ENCODE measurements around the gene GRAMD1A.
"Not testable (repeated sequence)": the region's sequence is repeated elsewhere in the genome, so short reads cannot be mapped to it uniquely, and the experiment has no call there.

Gene GRAMD1A

GRCh38 chr19:35004517-35005255 is 4.6 kb downstream of the GRAMD1A start:
- no peak for DNase-seq (ENCODE audit: low read depth)

- DNase-seq (ENCODE audit: low read depth) = no peak
These were observed 5.3 kb downstream of the GRAMD1A start for GRCh38 chr19:35005256-35005977.

DNA sequence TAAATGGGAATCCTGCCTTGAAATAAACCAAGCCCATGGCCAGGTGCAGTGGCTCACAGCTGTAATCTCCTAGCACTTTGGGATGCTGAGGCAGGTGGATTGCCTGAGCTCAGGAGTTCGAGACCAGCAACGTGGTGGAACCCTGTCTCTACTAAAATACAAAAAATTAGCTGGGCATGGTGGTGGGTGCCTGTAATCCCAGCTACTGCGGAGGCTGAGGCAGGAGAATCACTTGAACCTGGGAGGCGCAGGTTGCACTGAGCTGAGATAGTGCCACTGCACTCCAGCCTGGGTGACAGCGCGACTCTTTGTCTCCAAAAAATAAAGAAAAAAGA is 5.9 kb downstream of the GRAMD1A start:
- not testable (repeated sequence) for DNase-seq (ENCODE audit: low read depth)

- DNase-seq (ENCODE audit: low read depth) = peak; percentile 87
These were observed 6.3 kb downstream of the GRAMD1A start for GRCh38 chr19:35006342-35006998.

DNA sequence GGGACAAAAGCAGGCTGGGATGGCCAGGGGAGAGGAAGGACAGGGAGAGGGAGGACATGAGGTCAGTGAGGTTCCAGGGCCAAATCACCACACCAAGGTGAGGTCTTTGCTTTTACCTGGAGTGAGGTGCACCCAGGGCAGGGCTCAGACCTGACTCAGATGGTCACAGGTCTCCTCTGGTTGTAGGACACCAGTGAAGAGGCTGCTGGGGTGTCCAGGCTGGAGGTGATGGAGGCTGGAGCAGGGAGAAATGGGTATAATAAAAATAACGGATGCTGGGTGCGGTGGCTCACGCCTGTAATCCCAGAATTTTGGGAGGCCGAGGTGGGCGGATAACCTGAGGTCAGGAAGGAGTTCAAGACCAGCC is 6.9 kb downstream of the GRAMD1A start:
- no peak for DNase-seq (ENCODE audit: low read depth)

GRCh38 chr19:35007427-35007826 is 7.3 kb downstream of the GRAMD1A start:
- not testable (repeated sequence) for DNase-seq (ENCODE audit: low read depth)

DNA sequence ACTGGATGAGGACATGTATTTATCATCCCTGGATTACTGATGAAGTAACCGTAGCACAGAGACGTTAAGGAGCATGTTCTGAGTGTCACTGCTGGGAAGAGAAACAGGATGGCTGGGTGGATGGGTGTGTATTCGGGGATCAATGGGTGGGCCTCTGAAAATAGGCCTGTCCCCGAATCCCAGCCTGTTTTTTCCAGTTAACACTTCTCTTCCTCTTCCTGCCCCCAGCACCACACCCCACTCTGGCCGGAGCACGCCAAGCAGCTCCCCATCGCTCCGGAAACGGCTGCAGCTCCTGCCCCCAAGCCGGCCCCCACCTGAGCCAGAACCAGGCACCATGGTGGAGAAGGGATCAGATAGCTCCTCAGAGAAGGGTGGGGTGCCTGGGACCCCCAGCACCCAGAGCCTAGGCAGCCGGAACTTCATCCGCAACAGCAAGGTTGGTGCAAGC is 8.8 kb downstream of the GRAMD1A start:
- no peak for DNase-seq (ENCODE audit: low read depth)

- peak; percentile 33 for DNase-seq (ENCODE audit: low read depth)
These were observed 9.6 kb downstream of the GRAMD1A start for GRCh38 chr19:35009424-35010415.

DNA sequence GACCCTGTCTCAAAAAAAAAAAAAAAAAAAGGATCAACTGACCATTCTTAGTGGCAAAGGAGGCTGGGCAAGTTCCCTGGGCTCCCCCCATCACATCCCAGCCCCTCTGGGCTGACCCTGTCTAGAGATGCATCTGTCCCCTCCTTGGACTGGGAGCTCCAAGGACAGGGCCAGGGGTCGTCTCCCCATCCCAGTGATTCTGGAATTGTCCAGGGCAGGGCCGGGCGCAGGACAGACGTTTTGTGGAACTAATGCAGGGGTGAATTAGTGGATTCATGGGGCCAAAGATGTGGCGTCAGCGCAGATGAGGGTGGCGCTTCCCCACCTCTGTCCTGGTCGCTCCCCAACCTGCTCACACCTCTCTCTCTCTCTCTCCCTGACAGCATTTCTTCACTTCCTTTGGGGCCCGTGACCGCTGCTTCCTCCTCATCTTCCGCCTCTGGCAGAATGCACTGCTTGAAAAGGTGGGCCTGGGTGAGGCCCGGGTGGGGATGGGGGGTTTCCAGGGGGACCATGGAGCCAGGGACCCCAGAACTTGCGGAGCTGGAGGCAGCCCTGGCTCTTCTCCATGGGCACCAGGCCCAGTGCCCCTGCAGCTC is 11.1 kb downstream of the GRAMD1A start:
- DNase-seq (ENCODE audit: low read depth) = no peak

- no peak for DNase-seq (ENCODE audit: low read depth)
These were observed 11.9 kb downstream of the GRAMD1A start for GRCh38 chr19:35011737-35012682.

DNA sequence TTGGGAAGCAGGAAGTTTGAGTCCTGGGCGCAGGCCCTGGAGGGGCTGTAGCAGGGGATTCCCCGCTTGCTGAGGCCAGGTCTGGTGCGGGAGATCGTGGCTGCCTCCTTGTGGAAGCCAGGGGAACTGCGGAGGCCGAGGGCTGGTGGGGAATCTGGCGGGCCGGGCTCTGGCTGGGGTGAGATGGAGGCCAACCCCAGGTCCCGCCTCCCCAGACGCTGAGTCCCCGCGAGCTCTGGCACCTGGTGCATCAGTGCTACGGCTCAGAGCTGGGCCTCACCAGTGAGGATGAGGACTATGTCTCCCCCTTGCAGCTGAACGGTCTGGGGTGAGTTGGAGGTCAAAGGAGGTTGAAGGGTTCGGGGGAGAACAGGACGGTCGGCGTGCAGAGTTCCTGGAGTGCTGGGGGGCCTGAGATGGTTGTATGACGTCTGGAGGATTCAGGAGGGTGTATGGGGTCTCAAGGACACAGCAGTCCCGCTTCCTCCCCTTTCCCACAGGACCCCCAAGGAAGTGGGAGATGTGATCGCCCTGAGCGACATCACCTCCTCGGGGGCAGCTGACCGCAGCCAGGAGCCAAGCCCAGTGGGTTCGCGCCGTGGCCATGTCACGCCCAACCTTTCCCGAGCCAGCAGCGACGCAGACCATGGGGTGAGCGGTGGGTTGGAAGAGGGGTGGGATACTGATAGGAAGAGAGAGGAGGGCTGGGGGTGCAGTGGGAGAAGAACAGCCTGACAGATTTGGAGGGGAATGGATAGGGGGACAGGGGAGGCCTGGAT is 13.1 kb downstream of the GRAMD1A start:
- peak; percentile 70 for DNase-seq (ENCODE audit: low read depth)

DNA sequence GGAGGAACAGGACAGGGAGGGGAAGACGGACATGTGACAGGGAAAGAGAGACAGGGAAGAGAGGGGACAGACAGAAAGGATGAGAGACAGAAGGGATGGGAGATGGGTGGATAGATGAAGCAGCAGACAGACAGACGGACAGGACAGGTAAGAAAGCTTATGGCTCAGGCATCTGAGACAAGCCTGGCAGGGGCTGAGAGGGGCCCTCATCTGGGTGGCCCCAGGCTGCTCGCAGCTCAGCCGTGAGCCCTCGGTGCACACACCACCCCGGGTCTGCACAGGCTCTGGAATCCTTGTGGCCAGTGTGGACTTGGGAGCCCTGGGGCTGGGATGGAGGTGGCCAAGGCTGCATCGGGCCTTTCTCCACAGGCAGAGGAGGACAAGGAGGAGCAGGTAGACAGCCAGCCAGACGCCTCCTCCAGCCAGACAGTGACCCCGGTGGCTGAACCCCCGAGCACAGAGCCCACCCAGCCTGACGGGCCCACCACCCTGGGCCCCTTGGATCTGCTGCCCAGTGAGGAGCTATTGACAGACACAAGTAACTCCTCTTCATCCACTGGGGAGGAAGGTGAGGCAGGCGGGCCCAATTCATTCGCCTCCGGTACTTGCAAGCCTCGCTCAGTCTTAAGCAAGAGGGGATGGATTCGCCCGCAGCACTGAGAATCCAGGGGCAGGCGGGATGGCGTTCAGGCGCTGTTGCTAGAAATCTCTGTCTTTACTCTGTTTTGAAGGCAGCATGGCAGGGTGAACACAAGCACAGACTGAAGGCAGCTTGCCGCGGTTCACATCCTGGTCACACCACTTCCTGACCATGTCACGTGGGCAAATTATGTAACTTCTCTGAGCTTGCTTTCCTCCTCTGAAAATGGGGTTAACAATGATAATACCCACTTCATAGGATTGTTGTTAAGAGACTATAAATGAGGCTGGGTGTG is 14.0 kb downstream of the GRAMD1A start:
- no peak for DNase-seq (ENCODE audit: low read depth)

DNA sequence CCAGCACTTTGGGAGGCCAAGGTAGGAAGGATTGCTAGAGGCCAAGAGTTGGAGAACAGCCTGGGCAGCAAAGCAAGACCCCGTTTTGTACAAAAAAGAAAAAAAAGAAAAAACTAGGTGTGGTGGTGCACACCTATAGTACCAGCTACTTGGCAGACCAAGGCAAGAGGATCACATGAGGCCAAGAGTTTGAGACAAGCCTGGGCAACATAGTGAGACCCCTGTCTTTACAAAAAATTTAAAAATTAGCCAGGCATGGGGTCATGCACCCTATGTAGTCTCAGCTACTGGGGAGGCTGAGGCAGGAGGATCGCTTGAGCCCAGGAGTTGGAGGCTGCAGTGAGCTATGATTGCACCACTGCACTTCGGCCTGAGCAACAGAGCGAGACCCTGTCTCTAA is 14.7 kb downstream of the GRAMD1A start:
- not testable (repeated sequence) for DNase-seq (ENCODE audit: low read depth)

DNA sequence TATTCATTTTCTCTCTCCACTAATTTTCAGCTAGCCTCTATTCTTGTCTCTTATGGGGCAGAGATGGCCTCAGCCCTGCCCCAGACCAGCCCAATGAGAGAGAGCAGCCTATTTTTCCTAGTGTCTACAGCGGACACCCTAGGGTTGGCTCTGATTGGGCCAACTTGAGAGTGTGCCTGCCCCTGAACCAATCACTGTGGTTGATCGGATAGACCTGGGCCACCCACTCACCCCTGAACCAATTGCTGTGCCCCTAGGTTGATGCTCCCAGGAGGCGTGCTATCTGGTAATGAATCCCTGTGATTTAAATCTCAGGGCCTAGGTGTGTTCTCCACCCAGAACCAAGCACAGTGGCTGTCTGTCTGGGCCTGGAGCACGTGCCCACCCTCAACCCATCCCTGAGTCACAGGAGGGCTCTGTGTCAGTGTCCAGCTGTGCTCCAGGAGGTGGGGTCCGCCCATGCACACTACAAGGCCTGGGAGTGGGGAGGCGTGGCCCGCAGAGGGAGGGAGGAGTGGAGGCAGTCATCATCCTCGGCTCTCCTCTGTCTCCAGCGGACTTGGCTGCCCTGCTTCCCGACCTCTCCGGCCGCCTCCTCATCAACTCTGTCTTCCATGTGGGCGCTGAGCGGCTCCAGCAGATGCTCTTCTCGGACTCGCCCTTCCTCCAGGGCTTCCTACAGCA is 15.3 kb downstream of the GRAMD1A start:
- DNase-seq (ENCODE audit: low read depth) = peak; percentile 30

GRCh38 chr19:35015954-35016351 is 15.8 kb downstream of the GRAMD1A start:
- DNase-seq (ENCODE audit: low read depth) = no peak

GRCh38 chr19:35017507-35017906 is 17.4 kb downstream of the GRAMD1A start:
- DNase-seq (ENCODE audit: low read depth) = no peak

DNA sequence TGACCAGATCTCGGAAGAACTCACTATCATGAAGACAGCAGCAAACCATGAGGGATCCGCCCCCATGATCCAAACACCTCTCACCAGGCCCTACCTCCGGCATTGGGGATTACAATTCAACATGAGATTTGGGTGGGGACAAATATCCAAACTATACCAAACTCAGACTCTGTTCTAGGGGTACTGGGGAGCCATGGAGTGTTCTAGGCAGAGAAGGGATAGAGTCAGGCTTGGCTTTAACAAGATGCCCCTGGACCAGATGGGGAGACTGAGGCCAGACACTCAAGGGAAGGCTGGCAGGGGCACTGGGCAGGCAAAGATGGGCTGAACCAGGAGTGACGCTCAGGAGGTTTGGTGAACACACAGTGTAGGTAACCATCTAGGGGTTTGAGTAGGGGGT is 18.3 kb downstream of the GRAMD1A start:
- DNase-seq (ENCODE audit: low read depth) = no peak

DNA sequence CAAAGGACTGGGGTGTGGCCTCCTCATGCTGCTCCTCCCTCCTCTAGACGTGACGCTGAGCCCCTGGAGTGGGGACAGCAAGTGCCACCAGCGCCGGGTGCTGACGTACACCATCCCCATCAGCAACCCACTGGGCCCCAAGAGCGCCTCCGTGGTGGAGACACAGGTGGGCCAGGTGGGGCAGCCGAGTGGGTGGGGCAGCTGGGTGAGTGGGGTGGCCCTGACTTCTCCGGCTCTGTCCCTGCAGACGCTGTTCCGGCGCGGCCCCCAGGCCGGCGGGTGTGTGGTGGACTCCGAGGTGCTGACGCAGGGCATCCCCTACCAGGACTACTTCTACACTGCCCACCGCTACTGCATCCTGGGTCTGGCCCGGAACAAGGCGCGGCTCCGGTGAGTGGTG is 19.0 kb downstream of the GRAMD1A start:
- DNase-seq (ENCODE audit: low read depth) = no peak
